GM19328 (cell line): ENCODE measurements around the gene CMPK1.

Experiments used
- ATAC-seq: cut with Tn5 transposase; IDR thresholded peaks from one replicate; pipeline ENCODE4 v1.9.1; 2021; ENCODE audit warnings: mild to moderate bottlenecking, moderate library complexity; ENCODE audit not compliant: unreplicated experiment

The CMPK1 gene

DNA sequence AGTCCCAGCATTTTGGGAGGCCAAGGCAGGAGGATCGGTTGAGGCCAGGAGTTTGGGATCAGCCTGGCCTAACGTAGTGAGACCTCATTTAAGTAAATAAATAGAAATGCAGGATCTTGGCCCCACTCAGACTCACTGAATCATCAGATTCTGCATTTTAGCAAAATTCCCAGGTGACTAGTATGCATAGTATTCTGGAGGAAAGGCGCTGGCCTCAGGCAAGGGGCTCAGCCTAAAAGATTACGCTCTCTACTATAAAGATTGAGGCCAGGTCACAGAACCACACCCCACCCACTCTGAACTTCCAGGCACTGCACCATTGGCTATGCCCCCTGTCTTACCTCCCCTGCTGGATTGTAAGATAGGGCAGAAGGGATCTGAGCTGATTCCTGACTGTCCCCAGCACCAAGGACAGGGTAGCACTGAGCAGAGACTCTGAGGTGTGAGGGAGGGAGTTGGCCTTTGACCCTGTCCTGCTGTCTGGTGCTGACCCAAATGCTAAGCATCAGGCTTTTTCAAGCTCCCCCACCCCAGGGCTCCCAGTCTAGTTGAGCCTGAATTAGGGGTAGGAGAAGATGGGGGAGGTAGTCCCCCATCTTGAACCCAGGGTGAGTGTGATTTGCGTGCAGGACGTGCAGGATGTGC lies 85.2 kb downstream of the CMPK1 start:
- no peak for ATAC-seq

DNA sequence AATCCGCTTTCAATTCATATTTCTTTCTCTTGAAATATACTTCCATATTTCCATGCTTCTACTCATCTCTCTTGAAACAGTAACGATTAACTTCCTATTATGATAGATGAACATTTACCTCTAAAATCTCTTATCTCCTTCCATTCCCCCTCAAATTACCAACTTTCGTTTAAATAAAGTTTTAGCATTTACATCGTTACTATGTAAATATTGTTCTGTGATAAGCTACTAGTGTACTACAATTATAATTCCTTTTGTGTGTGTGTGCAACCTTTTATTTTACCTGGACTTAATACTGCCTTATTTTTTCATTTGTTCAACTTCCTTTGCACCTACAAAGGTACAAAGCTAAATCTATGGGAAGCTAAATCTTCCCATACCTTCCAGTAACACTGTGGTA lies 87.0 kb downstream of the CMPK1 start:
- no peak for ATAC-seq

DNA sequence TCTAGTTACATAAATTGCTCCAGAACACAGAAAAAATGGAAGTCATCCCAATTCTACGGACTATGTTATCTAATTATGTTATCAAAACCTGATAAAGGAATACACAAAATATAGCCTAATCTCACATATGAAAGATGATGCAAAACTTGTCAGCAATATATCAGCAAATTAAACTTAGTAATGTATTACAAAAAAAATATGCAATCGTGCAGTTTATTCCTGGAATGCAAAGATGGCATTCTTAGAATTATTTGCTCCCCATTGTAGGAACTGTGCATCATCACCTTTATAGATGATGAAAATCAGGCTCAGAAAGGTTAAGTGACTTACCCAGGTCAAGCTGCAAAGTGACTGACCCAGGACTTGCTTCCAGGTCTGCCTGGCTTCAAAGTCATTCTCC lies 90.3 kb downstream of the CMPK1 start:
- ATAC-seq, result no peak

- ATAC-seq, result no peak
These were observed 90.9 kb downstream of the CMPK1 start for GRCh38 chr1:47424336-47424982.
